Choroid plexus epithelial cell (primary cell): Measurements from ENCODE around the gene INSRR.

ENCODE experiments used
- DNase-seq: peaks from one replicate; pipeline ENCODE4 v3.0.0-alpha.2; 2010; ENCODE audit warnings: low read depth
- H3K4me3 ChIP-seq: 2 replicates; pipeline ENCODE4 v1.5.1; 2011; ENCODE audit warnings: low read depth, mild to moderate bottlenecking, control low read depth, low read length, moderate library complexity
- CTCF ChIP-seq: conservative IDR thresholded peaks from 2 replicates; pipeline ENCODE4 v1.5.1; 2011; ENCODE audit warnings: low read depth, mild to moderate bottlenecking, control low read depth, inconsistent platforms, low read length, moderate library complexity

The INSRR gene

GRCh38 chr1:156885880-156886355, 27.0 kb upstream of the INSRR start:
- TF ChIP-seq CTCF = no peak
- no peak for DNase-seq
- H3K4me3 ChIP-seq = no peak overlapping the region

GRCh38 chr1:156885314-156885713, 26.4 kb upstream of the INSRR start:
- no peak for TF ChIP-seq CTCF
- H3K4me3 ChIP-seq = no peak overlapping the region
- DNase-seq = peak; percentile 52

GRCh38 chr1:156884560-156885184, 25.8 kb upstream of the INSRR start:
- no peak for TF ChIP-seq CTCF
- no peak overlapping the region for H3K4me3 ChIP-seq
- DNase-seq = no peak

GRCh38 chr1:156883919-156884318, 25.0 kb upstream of the INSRR start:
- H3K4me3 ChIP-seq = no peak overlapping the region
- no peak for DNase-seq
- no peak for TF ChIP-seq CTCF

- no peak for TF ChIP-seq CTCF
- no peak for DNase-seq
- no peak overlapping the region for H3K4me3 ChIP-seq
Measured at GRCh38 chr1:156882543-156882942, 23.6 kb upstream of the INSRR start.

GRCh38 chr1:156881663-156882062, 22.7 kb upstream of the INSRR start:
- TF ChIP-seq CTCF = no peak
- no peak for DNase-seq
- H3K4me3 ChIP-seq = no peak overlapping the region

GRCh38 chr1:156881101-156881500, 22.2 kb upstream of the INSRR start:
- no peak for TF ChIP-seq CTCF
- H3K4me3 ChIP-seq = no peak overlapping the region
- no peak for DNase-seq
